Lower leg skin (tissue), 3 donors: Measurements from ENCODE around the gene EIF3L.

ENCODE experiments used
- POLR2A ChIP-seq, 2 donors: fragments of 450-650 bp; IDR thresholded peaks; one replicate each; pipeline ENCODE4 v1.6.1; 2016 to 2017; ENCODE audit warnings: antibody characterized with exemption in 2 of 2, mild to moderate bottlenecking in 1 of 2, moderate library complexity in 1 of 2
- TF ChIP-seq, protein P1 (sequence below), 3 donors: fragments of 450-650 bp; IDR thresholded peaks; one replicate each; pipeline ENCODE4 v1.5.1; 2016; ENCODE audit warnings: antibody characterized with exemption in 3 of 3, mild to moderate bottlenecking in 3 of 3, moderate library complexity in 2 of 3

GRCh38 chr22:37918580-37919270 lies 69.5 kb downstream of the EIF3L start:
- TF ChIP-seq, protein P1, sequence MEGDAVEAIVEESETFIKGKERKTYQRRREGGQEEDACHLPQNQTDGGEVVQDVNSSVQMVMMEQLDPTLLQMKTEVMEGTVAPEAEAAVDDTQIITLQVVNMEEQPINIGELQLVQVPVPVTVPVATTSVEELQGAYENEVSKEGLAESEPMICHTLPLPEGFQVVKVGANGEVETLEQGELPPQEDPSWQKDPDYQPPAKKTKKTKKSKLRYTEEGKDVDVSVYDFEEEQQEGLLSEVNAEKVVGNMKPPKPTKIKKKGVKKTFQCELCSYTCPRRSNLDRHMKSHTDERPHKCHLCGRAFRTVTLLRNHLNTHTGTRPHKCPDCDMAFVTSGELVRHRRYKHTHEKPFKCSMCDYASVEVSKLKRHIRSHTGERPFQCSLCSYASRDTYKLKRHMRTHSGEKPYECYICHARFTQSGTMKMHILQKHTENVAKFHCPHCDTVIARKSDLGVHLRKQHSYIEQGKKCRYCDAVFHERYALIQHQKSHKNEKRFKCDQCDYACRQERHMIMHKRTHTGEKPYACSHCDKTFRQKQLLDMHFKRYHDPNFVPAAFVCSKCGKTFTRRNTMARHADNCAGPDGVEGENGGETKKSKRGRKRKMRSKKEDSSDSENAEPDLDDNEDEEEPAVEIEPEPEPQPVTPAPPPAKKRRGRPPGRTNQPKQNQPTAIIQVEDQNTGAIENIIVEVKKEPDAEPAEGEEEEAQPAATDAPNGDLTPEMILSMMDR (IDR thresholded peaks at IDR 0.05), result no peak
- no peak for TF ChIP-seq POLR2A (IDR thresholded peaks at IDR 0.05)
